Panc1 (cell line): ENCODE results near the gene FAM120B.

Experiments
- POLR2AphosphoS5 ChIP-seq: IDR thresholded peaks from 2 replicates; pipeline ENCODE4 v1.6.1; 2012; ENCODE audit warnings: mild to moderate bottlenecking, low read depth, low read length, moderate library complexity
- SIN3A ChIP-seq: IDR thresholded peaks from 2 replicates; pipeline ENCODE4 v1.6.1; 2012; ENCODE audit warnings: low read depth, mild to moderate bottlenecking, low read length, moderate library complexity, borderline replicate concordance; ENCODE audit not compliant: insufficient read depth
- TF ChIP-seq, protein P1 (sequence below): fragments of 450-650 bp; IDR thresholded peaks from 2 replicates; pipeline ENCODE4 v1.5.1; 2017; ENCODE audit warnings: mild to moderate bottlenecking

DNA sequence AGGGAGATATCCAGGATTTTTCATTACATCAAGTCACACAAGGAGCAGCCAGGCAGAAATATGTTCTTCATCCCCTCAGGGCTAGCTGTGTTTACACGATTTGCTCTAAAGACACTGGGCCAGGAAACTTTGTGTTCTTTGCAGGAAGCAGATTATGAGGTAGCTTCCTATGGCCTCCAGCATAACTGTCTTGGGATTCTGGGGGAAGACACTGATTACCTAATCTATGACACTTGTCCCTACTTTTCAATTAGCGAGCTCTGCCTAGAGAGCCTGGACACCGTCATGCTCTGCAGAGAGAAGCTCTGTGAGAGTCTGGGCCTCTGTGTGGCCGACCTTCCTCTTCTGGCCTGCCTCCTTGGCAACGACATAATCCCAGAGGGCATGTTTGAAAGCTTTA lies 11.2 kb downstream of the FAM120B start:
- TF ChIP-seq, protein P1, sequence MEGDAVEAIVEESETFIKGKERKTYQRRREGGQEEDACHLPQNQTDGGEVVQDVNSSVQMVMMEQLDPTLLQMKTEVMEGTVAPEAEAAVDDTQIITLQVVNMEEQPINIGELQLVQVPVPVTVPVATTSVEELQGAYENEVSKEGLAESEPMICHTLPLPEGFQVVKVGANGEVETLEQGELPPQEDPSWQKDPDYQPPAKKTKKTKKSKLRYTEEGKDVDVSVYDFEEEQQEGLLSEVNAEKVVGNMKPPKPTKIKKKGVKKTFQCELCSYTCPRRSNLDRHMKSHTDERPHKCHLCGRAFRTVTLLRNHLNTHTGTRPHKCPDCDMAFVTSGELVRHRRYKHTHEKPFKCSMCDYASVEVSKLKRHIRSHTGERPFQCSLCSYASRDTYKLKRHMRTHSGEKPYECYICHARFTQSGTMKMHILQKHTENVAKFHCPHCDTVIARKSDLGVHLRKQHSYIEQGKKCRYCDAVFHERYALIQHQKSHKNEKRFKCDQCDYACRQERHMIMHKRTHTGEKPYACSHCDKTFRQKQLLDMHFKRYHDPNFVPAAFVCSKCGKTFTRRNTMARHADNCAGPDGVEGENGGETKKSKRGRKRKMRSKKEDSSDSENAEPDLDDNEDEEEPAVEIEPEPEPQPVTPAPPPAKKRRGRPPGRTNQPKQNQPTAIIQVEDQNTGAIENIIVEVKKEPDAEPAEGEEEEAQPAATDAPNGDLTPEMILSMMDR = no peak
- TF ChIP-seq POLR2AphosphoS5 (no peak), SIN3A (no peak)
